ENCODE data around the gene ASAP2. TPM values are rescaled to one million over a fixed set of nuclear protein-coding genes. Genes with fewer than 3 reads are reported as not detected.

The ASAP2 gene
- total RNA-seq, 1 experiment from 2014 or later, result 25.2 TPM

- H3K27me3 ChIP-seq (ENCODE audit: low read length), result no peaks in the 10 kb centered on the region
- peak overlapping the region; percentile 68 for H3K4me2 ChIP-seq (ENCODE audit: low read length)
- H3K9me3 ChIP-seq (ENCODE audit: low read length), result no peaks in the 10 kb centered on the region
- CTCF ChIA-PET, result no interaction called here
- no peak overlapping the region for H2AFZ ChIP-seq (ENCODE audit: low read length)
- H3K4me1 ChIP-seq (ENCODE audit: insufficient read depth, low read length), result peaks cover 65% of the 10 kb centered on the region
- ATAC-seq, result peak; percentile 18
- intact Hi-C loops (cut with micrococcal nuclease), result loop anchor here (1.0 kb wide), 1 partner anchor 23 kb away; no protein-coding TSS in a partner anchor
- H3K9ac ChIP-seq (ENCODE audit: low read length), result peak overlapping the region; percentile 58
- H3K36me3 ChIP-seq (ENCODE audit: low read depth, low read length), result no peaks in the 10 kb centered on the region
- POLR2A ChIA-PET (ENCODE audit: unreplicated experiment), result interaction anchor here (0.9 to 1.3 kb wide), 3 partner anchors 23 to 76 kb away, joined by 3 to 8 read pairs (median 4); no protein-coding TSS in a partner anchor
- H3K79me2 ChIP-seq (ENCODE audit: low read length), result peaks cover 68% of the 10 kb centered on the region
- peak overlapping the region; percentile 89 for H3K27ac ChIP-seq (ENCODE audit: low read length)
- H3K4me3 ChIP-seq (ENCODE audit: low read length), result peak overlapping the region; percentile 16; the same call in 1 of the 2 replicates
- H3K9me2 ChIP-seq (replicated peaks; ENCODE audit: low read length), result no peaks in the 10 kb centered on the region
- TF ChIP-seq EZH2 (IDR thresholded peaks at IDR 0.05; ENCODE audit: low read length, unreplicated experiment) (no peak), EZH2phosphoT487 (IDR thresholded peaks at IDR 0.05; ENCODE audit: borderline replicate concordance, low read length) (no peak)
- TF ChIP-seq, protein P1, sequence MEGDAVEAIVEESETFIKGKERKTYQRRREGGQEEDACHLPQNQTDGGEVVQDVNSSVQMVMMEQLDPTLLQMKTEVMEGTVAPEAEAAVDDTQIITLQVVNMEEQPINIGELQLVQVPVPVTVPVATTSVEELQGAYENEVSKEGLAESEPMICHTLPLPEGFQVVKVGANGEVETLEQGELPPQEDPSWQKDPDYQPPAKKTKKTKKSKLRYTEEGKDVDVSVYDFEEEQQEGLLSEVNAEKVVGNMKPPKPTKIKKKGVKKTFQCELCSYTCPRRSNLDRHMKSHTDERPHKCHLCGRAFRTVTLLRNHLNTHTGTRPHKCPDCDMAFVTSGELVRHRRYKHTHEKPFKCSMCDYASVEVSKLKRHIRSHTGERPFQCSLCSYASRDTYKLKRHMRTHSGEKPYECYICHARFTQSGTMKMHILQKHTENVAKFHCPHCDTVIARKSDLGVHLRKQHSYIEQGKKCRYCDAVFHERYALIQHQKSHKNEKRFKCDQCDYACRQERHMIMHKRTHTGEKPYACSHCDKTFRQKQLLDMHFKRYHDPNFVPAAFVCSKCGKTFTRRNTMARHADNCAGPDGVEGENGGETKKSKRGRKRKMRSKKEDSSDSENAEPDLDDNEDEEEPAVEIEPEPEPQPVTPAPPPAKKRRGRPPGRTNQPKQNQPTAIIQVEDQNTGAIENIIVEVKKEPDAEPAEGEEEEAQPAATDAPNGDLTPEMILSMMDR (conservative IDR thresholded peaks at IDR 0.05; ENCODE audit: low read depth, low read length), result no peak
- BruUV-seq (replicated peaks), result TSS peak; percentile 34
- no peaks in the 10 kb centered on the region for H4K20me1 ChIP-seq (ENCODE audit: low read length)
- peak; percentile 43 for DNase-seq
- peaks cover 6% of the 10 kb centered on the region for H3F3A ChIP-seq (ENCODE audit: low read length, unreplicated experiment)
Observed at GRCh38 chr2:9310798-9311197, 104.2 kb downstream of the ASAP2 start.

GRCh38 chr2:9311488-9311887, 104.9 kb downstream of the ASAP2 start:
- peaks cover 68% of the 10 kb centered on the region for H3K4me1 ChIP-seq (ENCODE audit: insufficient read depth, low read length)
- H3F3A ChIP-seq (ENCODE audit: low read length, unreplicated experiment), result peaks cover 6% of the 10 kb centered on the region
- CTCF ChIA-PET, result no interaction called here
- no peaks in the 10 kb centered on the region for H4K20me1 ChIP-seq (ENCODE audit: low read length)
- peak; percentile 59 for ATAC-seq
- H3K79me2 ChIP-seq (ENCODE audit: low read length), result peaks cover 72% of the 10 kb centered on the region
- peak overlapping the region; percentile 16; the same call in 1 of the 2 replicates for H3K4me3 ChIP-seq (ENCODE audit: low read length)
- peak overlapping the region; percentile 61 for H2AFZ ChIP-seq (ENCODE audit: low read length)
- DNase-seq, result peak; percentile 81
- no TSS peak for BruUV-seq (replicated peaks)
- POLR2A ChIA-PET (ENCODE audit: unreplicated experiment), result no interaction called here
- intact Hi-C loops (cut with micrococcal nuclease), result no loop called here
- no peaks in the 10 kb centered on the region for H3K9me2 ChIP-seq (replicated peaks; ENCODE audit: low read length)
- no peaks in the 10 kb centered on the region for H3K27me3 ChIP-seq (ENCODE audit: low read length)
- peak overlapping the region; percentile 68 for H3K4me2 ChIP-seq (ENCODE audit: low read length)
- peak overlapping the region; percentile 58 for H3K9ac ChIP-seq (ENCODE audit: low read length)
- H3K9me3 ChIP-seq (ENCODE audit: low read length), result no peaks in the 10 kb centered on the region
- no peaks in the 10 kb centered on the region for H3K36me3 ChIP-seq (ENCODE audit: low read depth, low read length)
- TF ChIP-seq, protein P1 (conservative IDR thresholded peaks at IDR 0.05; ENCODE audit: low read depth, low read length), result no peak
- TF ChIP-seq EZH2phosphoT487 (IDR thresholded peaks at IDR 0.05; ENCODE audit: borderline replicate concordance, low read length) (no peak), EZH2 (IDR thresholded peaks at IDR 0.05; ENCODE audit: low read length, unreplicated experiment) (no peak)
- peak overlapping the region; percentile 89 for H3K27ac ChIP-seq (ENCODE audit: low read length)

DNA sequence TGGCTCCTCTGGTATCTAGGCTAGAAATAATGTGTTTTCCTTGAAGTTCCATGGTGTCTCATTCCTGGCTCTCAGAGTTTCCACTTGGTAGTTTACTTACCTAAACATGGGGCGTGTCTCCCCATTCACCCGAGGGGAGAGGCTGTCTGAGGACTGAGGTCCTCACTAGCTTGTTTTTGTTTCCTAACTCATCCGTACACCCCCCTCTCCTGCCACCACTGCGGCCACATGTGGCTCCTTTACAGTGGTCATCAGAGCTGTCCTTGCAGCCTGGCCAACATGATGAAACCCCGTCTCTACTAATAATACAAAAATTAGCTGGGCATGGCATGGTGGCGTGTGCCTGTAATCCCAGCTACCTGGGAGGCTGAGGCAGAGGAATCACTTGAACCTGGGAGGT, 106.0 kb downstream of the ASAP2 start:
- Histone ChIP-seq H3F3A (ENCODE audit: low read length, unreplicated experiment) (peaks cover 6% of the 10 kb centered on the region), H3K4me1 (ENCODE audit: insufficient read depth, low read length) (peaks cover 65% of the 10 kb centered on the region), H3K27me3 (ENCODE audit: low read length) (no peaks in the 10 kb centered on the region), H3K9me2 (replicated peaks; ENCODE audit: low read length) (no peaks in the 10 kb centered on the region), H3K9me3 (ENCODE audit: low read length) (no peaks in the 10 kb centered on the region), H2AFZ (ENCODE audit: low read length) (no peak overlapping the region), H3K36me3 (ENCODE audit: low read depth, low read length) (no peaks in the 10 kb centered on the region), H3K4me2 (ENCODE audit: low read length) (no peak overlapping the region), H3K4me3 (ENCODE audit: low read length) (no peak overlapping the region), H3K79me2 (ENCODE audit: low read length) (peaks cover 76% of the 10 kb centered on the region), H4K20me1 (ENCODE audit: low read length) (no peaks in the 10 kb centered on the region), H3K9ac (ENCODE audit: low read length) (no peak overlapping the region), H3K27ac (ENCODE audit: low read length) (peak overlapping the region; percentile 89)
- CTCF ChIA-PET, result no interaction called here
- intact Hi-C loops (cut with micrococcal nuclease), result no loop called here
- TF ChIP-seq EZH2phosphoT487 (IDR thresholded peaks at IDR 0.05; ENCODE audit: borderline replicate concordance, low read length), result no peak
- no peak for TF ChIP-seq EZH2 (IDR thresholded peaks at IDR 0.05; ENCODE audit: low read length, unreplicated experiment)
- TF ChIP-seq, protein P1 (conservative IDR thresholded peaks at IDR 0.05; ENCODE audit: low read depth, low read length), result no peak
- BruUV-seq (replicated peaks), result no TSS peak
- POLR2A ChIA-PET (ENCODE audit: unreplicated experiment), result no interaction called here
- DNase-seq (no peak), ATAC-seq (no peak)
